ENCODE data around the gene TLE6. TPM values are rescaled to one million over a fixed set of nuclear protein-coding genes. Genes with fewer than 3 reads are reported as not detected.

TLE6 gene
- total RNA-seq, 1 donor from 2014 or later: not detected

DNA sequence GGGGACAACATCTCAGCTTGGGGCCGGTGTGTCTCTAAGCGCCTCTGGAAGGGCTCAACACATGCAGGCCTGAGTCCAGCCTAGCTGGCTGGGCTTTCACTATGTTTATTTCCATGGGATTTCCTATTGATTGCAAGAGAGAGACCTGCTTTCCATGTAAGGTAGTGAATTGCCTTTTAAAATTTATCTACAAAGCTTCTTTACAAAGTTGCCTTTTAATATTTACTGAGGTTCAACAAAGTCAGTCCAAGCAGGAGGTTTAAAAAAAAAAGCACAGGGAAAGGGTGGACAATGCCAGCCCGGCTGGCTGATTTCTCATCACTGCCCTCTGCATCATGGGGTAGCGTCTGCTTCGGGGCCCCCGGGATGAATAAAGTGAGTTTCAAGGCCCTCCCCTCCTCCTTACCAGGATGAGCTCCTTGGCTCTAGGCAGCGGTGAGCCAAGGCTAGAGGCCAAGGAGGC is 35.9 kb downstream of the TLE6 start:
- H3K4me1 Mint-ChIP-seq (ENCODE audit: low read depth, unreplicated experiment): no peaks in the 10 kb centered on the region
- no peak for TF ChIP-seq CTCF (IDR thresholded peaks at IDR 0.05; ENCODE audit: partially characterized antibody, unreplicated experiment)
- peaks cover 6% of the 10 kb centered on the region for H3K27me3 Mint-ChIP-seq (ENCODE audit: unreplicated experiment)
- H3K36me3 Mint-ChIP-seq (ENCODE audit: unreplicated experiment): no peaks in the 10 kb centered on the region
- peaks cover 2% of the 10 kb centered on the region for H3K9me3 Mint-ChIP-seq (ENCODE audit: unreplicated experiment)
- H3K27ac Mint-ChIP-seq (ENCODE audit: unreplicated experiment): no peak overlapping the region
- H3K4me3 Mint-ChIP-seq (ENCODE audit: unreplicated experiment): no peak overlapping the region
- DNase-seq: no peak

- TF ChIP-seq CTCF (IDR thresholded peaks at IDR 0.05; ENCODE audit: partially characterized antibody, unreplicated experiment): no peak
- H3K36me3 Mint-ChIP-seq (ENCODE audit: unreplicated experiment): no peaks in the 10 kb centered on the region
- no peak overlapping the region for H3K27ac Mint-ChIP-seq (ENCODE audit: unreplicated experiment)
- H3K9me3 Mint-ChIP-seq (ENCODE audit: unreplicated experiment): peaks cover 2% of the 10 kb centered on the region
- H3K27me3 Mint-ChIP-seq (ENCODE audit: unreplicated experiment): peaks cover 6% of the 10 kb centered on the region
- DNase-seq: no peak
- H3K4me1 Mint-ChIP-seq (ENCODE audit: low read depth, unreplicated experiment): no peaks in the 10 kb centered on the region
- no peak overlapping the region for H3K4me3 Mint-ChIP-seq (ENCODE audit: unreplicated experiment)
Observed at GRCh38 chr19:3014135-3014534, 36.8 kb downstream of the TLE6 start.

DNA sequence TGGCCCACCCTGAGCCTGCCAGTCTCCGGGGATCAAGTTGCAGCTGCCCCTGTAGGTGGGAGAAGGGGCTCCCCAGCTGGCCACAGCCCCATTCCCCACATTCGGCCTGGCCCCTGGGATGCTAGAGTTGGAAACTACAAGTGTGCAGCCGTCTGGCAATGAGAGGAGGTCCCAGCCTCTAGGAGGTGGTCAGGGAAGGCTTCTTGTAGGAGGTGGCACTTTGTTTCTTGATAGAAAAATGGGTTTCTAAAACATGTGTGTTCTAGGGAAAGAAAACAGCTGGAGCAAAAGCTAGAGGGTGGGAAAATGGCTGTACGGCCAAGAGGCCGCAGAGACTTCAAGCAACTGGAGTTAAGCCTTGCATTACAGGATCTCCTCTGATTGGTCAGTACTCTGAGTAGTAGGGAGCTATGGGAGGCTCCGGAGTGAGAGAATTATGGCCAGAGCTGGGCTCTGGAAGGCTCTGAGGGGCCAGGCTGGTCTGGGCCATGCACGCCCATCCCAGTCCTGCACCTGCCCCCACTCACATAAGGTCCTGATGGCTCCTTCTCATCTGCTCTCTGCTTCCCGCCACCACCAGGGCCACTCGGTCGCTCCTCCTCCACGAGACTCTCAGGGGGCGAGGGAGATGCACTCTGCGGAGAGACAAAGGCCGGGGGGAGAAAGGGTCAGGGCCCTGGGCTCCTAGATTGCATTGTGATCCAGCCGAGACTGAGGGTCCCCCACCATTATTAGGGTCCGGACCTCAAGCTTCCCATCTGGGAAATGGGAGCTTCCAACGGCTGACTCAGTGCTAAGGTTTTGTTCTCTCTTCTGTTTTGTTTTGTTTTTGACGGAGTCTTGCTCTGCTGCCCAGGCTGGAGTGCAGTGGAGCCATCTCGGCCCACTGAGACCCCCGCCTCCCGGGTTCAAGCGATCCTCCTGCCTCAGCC is 38.0 kb downstream of the TLE6 start:
- Mint-ChIP-seq H3K27me3 (ENCODE audit: unreplicated experiment) (peaks cover 4% of the 10 kb centered on the region), H3K4me1 (ENCODE audit: low read depth, unreplicated experiment) (no peaks in the 10 kb centered on the region), H3K4me3 (ENCODE audit: unreplicated experiment) (no peak overlapping the region), H3K27ac (ENCODE audit: unreplicated experiment) (no peak overlapping the region), H3K9me3 (ENCODE audit: unreplicated experiment) (peaks cover 2% of the 10 kb centered on the region), H3K36me3 (ENCODE audit: unreplicated experiment) (no peaks in the 10 kb centered on the region)
- DNase-seq: no peak
- no peak for TF ChIP-seq CTCF (IDR thresholded peaks at IDR 0.05; ENCODE audit: partially characterized antibody, unreplicated experiment)

DNA sequence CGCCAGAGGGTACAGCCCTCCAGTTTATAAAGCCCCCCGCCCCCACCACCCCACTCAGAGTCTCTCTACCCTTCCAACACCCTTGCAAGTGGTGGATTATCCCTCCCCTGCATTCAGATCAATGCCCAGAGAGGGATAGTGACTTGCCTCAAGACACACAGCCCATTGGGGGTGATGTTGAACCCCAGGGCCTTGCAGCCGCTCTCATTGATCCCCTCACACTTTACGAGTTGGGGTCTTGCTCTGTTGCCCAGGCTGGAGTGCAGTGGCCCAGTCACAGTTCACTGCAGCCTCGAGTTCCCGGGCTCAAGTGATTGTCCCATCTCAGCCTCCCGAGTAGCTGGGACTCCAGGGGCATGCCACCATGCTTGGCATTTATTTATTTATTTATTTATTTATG is 40.6 kb downstream of the TLE6 start:
- TF ChIP-seq CTCF (IDR thresholded peaks at IDR 0.05; ENCODE audit: partially characterized antibody, unreplicated experiment): no peak
- H3K9me3 Mint-ChIP-seq (ENCODE audit: unreplicated experiment): peaks cover 4% of the 10 kb centered on the region
- no peak for DNase-seq
- H3K27ac Mint-ChIP-seq (ENCODE audit: unreplicated experiment): no peak overlapping the region
- no peaks in the 10 kb centered on the region for H3K36me3 Mint-ChIP-seq (ENCODE audit: unreplicated experiment)
- no peak overlapping the region for H3K4me3 Mint-ChIP-seq (ENCODE audit: unreplicated experiment)
- peaks cover 7% of the 10 kb centered on the region for H3K27me3 Mint-ChIP-seq (ENCODE audit: unreplicated experiment)
- H3K4me1 Mint-ChIP-seq (ENCODE audit: low read depth, unreplicated experiment): no peaks in the 10 kb centered on the region

GRCh38 chr19:3019211-3019854 is 42.0 kb downstream of the TLE6 start:
- no peak overlapping the region for H3K27ac Mint-ChIP-seq (ENCODE audit: unreplicated experiment)
- TF ChIP-seq CTCF (IDR thresholded peaks at IDR 0.05; ENCODE audit: partially characterized antibody, unreplicated experiment): no peak

More at GRCh38 chr19:3019211-3019854, 42.0 kb downstream of the TLE6 start:
- Mint-ChIP-seq H3K4me1 (ENCODE audit: low read depth, unreplicated experiment) (no peaks in the 10 kb centered on the region), H3K36me3 (ENCODE audit: unreplicated experiment) (no peaks in the 10 kb centered on the region), H3K27me3 (ENCODE audit: unreplicated experiment) (peaks cover 12% of the 10 kb centered on the region), H3K4me3 (ENCODE audit: unreplicated experiment) (no peak overlapping the region), H3K9me3 (ENCODE audit: unreplicated experiment) (peaks cover 4% of the 10 kb centered on the region)
- DNase-seq: no peak
